Ishikawa (cell line): ENCODE results near the gene FGF12.

ENCODE experiments used
- CEBPB ChIP-seq: IDR thresholded peaks from 2 replicates; pipeline ENCODE4 v1.6.1; 2012
- CREB1 ChIP-seq: IDR thresholded peaks from 2 replicates; pipeline ENCODE4 v1.6.1; 2012; ENCODE audit warnings: low read depth
- EGR1 ChIP-seq: IDR thresholded peaks from 2 replicates; pipeline ENCODE4 v1.6.1; 2012
- EP300 ChIP-seq: IDR thresholded peaks from 2 replicates; pipeline ENCODE4 v1.6.1; 2012; ENCODE audit warnings: borderline replicate concordance
- FOXM1 ChIP-seq: IDR thresholded peaks from 2 replicates; pipeline ENCODE4 v1.6.1; 2012; ENCODE audit warnings: low read depth, borderline replicate concordance
- MAX ChIP-seq: IDR thresholded peaks from 2 replicates; pipeline ENCODE4 v1.6.1; 2012
- NFIC ChIP-seq: IDR thresholded peaks from 2 replicates; pipeline ENCODE4 v1.6.1; 2012
- RAD21 ChIP-seq: IDR thresholded peaks from 2 replicates; pipeline ENCODE4 v1.6.1; 2012; ENCODE audit warnings: low read depth
- REST ChIP-seq: IDR thresholded peaks from 2 replicates; pipeline ENCODE4 v1.6.1; 2012; ENCODE audit warnings: low read depth, mild to moderate bottlenecking
- TAF1 ChIP-seq: IDR thresholded peaks from 2 replicates; pipeline ENCODE4 v1.6.1; 2012; ENCODE audit warnings: low read depth, mild to moderate bottlenecking
- TCF12 ChIP-seq: IDR thresholded peaks from 2 replicates; pipeline ENCODE4 v1.6.1; 2012; ENCODE audit warnings: low read depth
- TEAD4 ChIP-seq: IDR thresholded peaks from 2 replicates; pipeline ENCODE4 v1.6.1; 2012
- USF1 ChIP-seq: IDR thresholded peaks from 2 replicates; pipeline ENCODE4 v1.6.1; 2012
- YY1 ChIP-seq: IDR thresholded peaks from 2 replicates; pipeline ENCODE4 v1.6.1; 2012; ENCODE audit warnings: low read depth
- ZBTB7A ChIP-seq: IDR thresholded peaks from 2 replicates; pipeline ENCODE4 v1.6.1; 2012; ENCODE audit warnings: low read depth

The FGF12 gene

GRCh38 chr3:192170031-192170430 is 557.3 kb downstream of the FGF12 start:
- TF ChIP-seq MAX (no peak), TEAD4 (no peak)

- no peak for TF ChIP-seq MAX
- TF ChIP-seq YY1: no peak
- no peak for TF ChIP-seq TCF12
Observed at GRCh38 chr3:192169332-192169915, 557.9 kb downstream of the FGF12 start.

GRCh38 chr3:192168202-192168601 is 559.1 kb downstream of the FGF12 start:
- no peak for TF ChIP-seq NFIC
- TF ChIP-seq TEAD4: no peak
- TF ChIP-seq REST: no peak
- TF ChIP-seq TCF12: no peak
- TF ChIP-seq TAF1: no peak
- TF ChIP-seq CREB1: no peak
- no peak for TF ChIP-seq USF1
- no peak for TF ChIP-seq ZBTB7A
- no peak for TF ChIP-seq FOXM1
- no peak for TF ChIP-seq RAD21
- no peak for TF ChIP-seq EP300
- TF ChIP-seq YY1: no peak
- no peak for TF ChIP-seq MAX
- TF ChIP-seq CEBPB: no peak
- TF ChIP-seq EGR1: no peak

- TF ChIP-seq ZBTB7A (no peak), NFIC (no peak), TEAD4 (no peak), REST (no peak), YY1 (no peak), CEBPB (no peak), TCF12 (no peak), MAX (no peak), RAD21 (no peak), USF1 (no peak), CREB1 (no peak), FOXM1 (no peak), EGR1 (no peak)
Observed at GRCh38 chr3:192165552-192165951, 561.8 kb downstream of the FGF12 start.

- TF ChIP-seq REST (no peak), FOXM1 (no peak), YY1 (no peak), CEBPB (no peak), ZBTB7A (no peak), MAX (no peak), USF1 (no peak), TCF12 (no peak), EGR1 (no peak), TEAD4 (no peak), RAD21 (no peak), CREB1 (no peak), NFIC (no peak), EP300 (no peak), TAF1 (no peak)
Observed at GRCh38 chr3:192161661-192162060, 565.7 kb downstream of the FGF12 start.
